ENCODE results near the gene OGFOD2. TPM values are rescaled to one million over a fixed set of nuclear protein-coding genes. Genes with fewer than 3 reads are reported as not detected.

Gene OGFOD2
- total RNA-seq, 5 donors from 2014 or later (not counting 1 experiment from before 2014, with no cell fraction given) = 17.4 to 45.3 (median 43.7) TPM

Other genes starting within 250 kb of the OGFOD2 start
- under 1 TPM in 2 of 5 donors, not detected in 3; 0.06 to 0.19 TPM for gene HCAR1, start 244.4 kb upstream of the OGFOD2 start, total RNA-seq
- gene DENR, start 222.4 kb upstream of the OGFOD2 start, total RNA-seq = 10 to 100 TPM; 36.6 to 50.6 (median 44.7) TPM
- 1 to 10 TPM in 2 of 5 donors, under 1 TPM in 3; 0.70 to 1.5 (median 0.90) TPM for gene CCDC62, start 200.7 kb upstream of the OGFOD2 start, total RNA-seq
- gene HIP1R, start 139.8 kb upstream of the OGFOD2 start, total RNA-seq = 100 to 1,000 TPM; 108 to 123 (median 116) TPM
- gene VPS37B, start 79.1 kb upstream of the OGFOD2 start, total RNA-seq = 10 to 100 TPM; 25.9 to 85.8 (median 34.6) TPM
- gene ABCB9, start 8.8 kb upstream of the OGFOD2 start, total RNA-seq = 1 to 10 TPM; 5.6 to 7.2 (median 6.1) TPM
- gene ARL6IP4, start 5.4 kb downstream of the OGFOD2 start, total RNA-seq = 100 to 1,000 TPM; 134 to 231 (median 204) TPM
- 10 to 100 TPM; 32.0 to 56.5 (median 34.8) TPM for gene PITPNM2, start 175.8 kb downstream of the OGFOD2 start, total RNA-seq